Gastrocnemius medialis (tissue), 4 donors: ENCODE data around the gene FAM9A. TPM values are rescaled to one million over a fixed set of nuclear protein-coding genes. Genes with fewer than 3 reads are reported as not detected.

Source experiments
- ATAC-seq, 2 donors: fragments of 150-250 bp; one replicate each; pipeline ENCODE4 v1.9.1; 2016
- DNase-seq, 2 donors: peaks; one replicate each; pipeline ENCODE4 v3.0.0-alpha.2; 2019
- H3K27ac ChIP-seq, 4 donors: fragments of 200-600 bp; sonication (generic); 1 replicate in 1 of 4; 2 replicates in 3 of 4; pipeline ENCODE4 v1.5.1; 2016 to 2018; ENCODE audit warnings: mild to moderate bottlenecking in 2 of 4, moderate library complexity in 1 of 4
- H3K27me3 ChIP-seq, 3 donors: fragments of 200-600 bp; sonication (generic) in 2 of 3; 1 replicate in 1 of 3; 2 replicates in 2 of 3; pipeline versions ENCODE4 v1.5.1 to v1.6.0; 2016 to 2019; ENCODE audit warnings: mild to moderate bottlenecking in 1 of 3, moderate library complexity in 1 of 3
- H3K36me3 ChIP-seq, 2 donors: fragments of 200-600 bp; sonication (generic) in 1 of 2; one replicate each; pipeline ENCODE4 v1.5.1; 2017 to 2018
- H3K4me1 ChIP-seq, 2 donors: fragments of 200-600 bp; sonication (generic) in 1 of 2; one replicate each; pipeline ENCODE4 v1.5.1; 2016 to 2017; ENCODE audit warnings: mild to moderate bottlenecking in 2 of 2
- H3K4me3 ChIP-seq, 4 donors: fragments of 200-600 bp; sonication (generic) in 3 of 4; 1 replicate in 1 of 4; 2 replicates in 3 of 4; pipeline ENCODE4 v1.5.1; 2016 to 2019; ENCODE audit warnings: mild to moderate bottlenecking in 2 of 4
- H3K9me3 ChIP-seq, 3 donors: fragments of 200-600 bp; sonication (generic) in 2 of 3; 1 replicate in 1 of 3; 2 replicates in 2 of 3; pipeline ENCODE4 v1.5.1; 2016 to 2019
- CTCF ChIP-seq, 5 experiments: fragments of 450-650 bp in 3 of 5; fragments of 200-600 bp in 2 of 5; sonication (generic) in 2 of 5; IDR thresholded peaks in 4 of 5; conservative IDR thresholded peaks in 1 of 5; 1 replicate in 4 of 5; 2 replicates in 1 of 5; pipeline ENCODE4 v1.5.1; 2016 to 2019; ENCODE audit warnings: antibody characterized with exemption in 5 of 5, mild to moderate bottlenecking in 3 of 5, moderate library complexity in 3 of 5
- POLR2A ChIP-seq, 2 donors: fragments of 450-650 bp; IDR thresholded peaks; one replicate each; pipeline ENCODE4 v1.6.1; 2017; ENCODE audit warnings: antibody characterized with exemption in 2 of 2, mild to moderate bottlenecking in 2 of 2, moderate library complexity in 2 of 2
- in situ Hi-C, 4 donors: fragments of 200-750 bp; cut with MboI; loops; one replicate each; pipeline versions ENCODE4 v1.15.0 to v1.8.0; 2017; ENCODE audit warnings: low sequenced_read_pairs in 4 of 4
- intact Hi-C: fragments of 100-400 bp; cut with DNase I; formaldehyde crosslinking; loops from one replicate; pipeline ENCODE4 v1.15.1; 2023; ENCODE audit warnings: low total_unique reads
- total RNA-seq, 4 donors: library from RNA; depleted of rRNA; stranded (reverse); fragments of >200 nt; gene quantifications; one replicate each; pipeline versions ENCODE4 v1.1.0 to v1.2.3, GENCODE V29; 2016

FAM9A gene
- not detected for total RNA-seq

- no peaks in the 10 kb centered on the region for H3K9me3 ChIP-seq
- no peaks in the 10 kb centered on the region for H3K4me1 ChIP-seq
- TF ChIP-seq CTCF (IDR thresholded peaks at IDR 0.05 in 4 of 5, conservative IDR thresholded peaks at IDR 0.05 in 1 of 5), result no peak
- TF ChIP-seq POLR2A (IDR thresholded peaks at IDR 0.05), result no peak
- in situ Hi-C loops, result loop anchor here in 1 of 4 donors (25.0 kb wide), 1 partner anchor 911 kb away; no protein-coding TSS in a partner anchor
- DNase-seq (no peak), ATAC-seq (no peak)
- H3K4me3 ChIP-seq, result no peak within 1 kb of the TSS
- no peaks in the 10 kb centered on the region for H3K27me3 ChIP-seq
- H3K36me3 ChIP-seq, result no peaks in the 10 kb centered on the region
- H3K27ac ChIP-seq, result no peak within 1 kb of the TSS
- intact Hi-C loops, result no loop called here
Measured at GRCh38 chrX:8801041-8801599, at the start of gene FAM9A. TSS of gene FAM9A (minus strand) at chrX:8801383. CDS start at chrX:8800171, 1,212 bp downstream.

- Histone ChIP-seq H3K36me3 (no peaks in the 10 kb centered on the region), H3K4me3 (no peak overlapping the region), H3K9me3 (no peaks in the 10 kb centered on the region), H3K27me3 (peaks cover 0 to 4% (median 0%) of the 10 kb centered on the region in 3 donors), H3K4me1 (no peaks in the 10 kb centered on the region), H3K27ac (no peak overlapping the region)
- in situ Hi-C loops, result no loop called here
- DNase-seq (no peak), ATAC-seq (no peak)
- intact Hi-C loops, result no loop called here
- TF ChIP-seq POLR2A (IDR thresholded peaks at IDR 0.05), result no peak
- no peak for TF ChIP-seq CTCF (IDR thresholded peaks at IDR 0.05 in 4 of 5, conservative IDR thresholded peaks at IDR 0.05 in 1 of 5)
Measured at GRCh38 chrX:8850478-8850877, 49.3 kb upstream of the FAM9A start.

DNA sequence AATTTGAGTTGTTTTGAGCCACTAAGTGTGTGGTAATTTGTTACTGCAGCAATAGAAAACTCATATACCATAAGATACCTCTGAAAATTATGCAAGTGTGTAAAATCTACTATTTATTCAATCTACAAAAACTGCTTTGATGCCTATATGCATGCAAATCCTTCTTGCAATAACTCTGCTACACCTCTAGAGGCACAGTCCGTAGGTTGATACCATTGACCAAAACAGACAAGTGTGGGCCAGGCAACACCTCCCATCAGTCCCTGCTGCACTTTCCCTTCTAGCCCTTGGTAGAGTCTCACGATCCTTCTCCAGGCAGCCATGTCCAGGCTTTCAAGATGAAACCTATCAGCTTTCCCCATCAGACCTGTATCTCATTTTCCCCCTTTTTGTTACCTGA lies 48.8 kb upstream of the FAM9A start:
- H3K9me3 ChIP-seq, result no peaks in the 10 kb centered on the region
- peaks cover 0 to 4% (median 0%) of the 10 kb centered on the region in 3 donors for H3K27me3 ChIP-seq
- no peak for TF ChIP-seq CTCF (IDR thresholded peaks at IDR 0.05 in 4 of 5, conservative IDR thresholded peaks at IDR 0.05 in 1 of 5)
- no peak for TF ChIP-seq POLR2A (IDR thresholded peaks at IDR 0.05)
- in situ Hi-C loops (no loop called here), intact Hi-C loops (no loop called here)
- no peak overlapping the region for H3K4me3 ChIP-seq
- ATAC-seq (no peak), DNase-seq (no peak)
- H3K27ac ChIP-seq, result no peak overlapping the region
- H3K36me3 ChIP-seq, result no peaks in the 10 kb centered on the region
- no peaks in the 10 kb centered on the region for H3K4me1 ChIP-seq

GRCh38 chrX:8849458-8849857 lies 48.3 kb upstream of the FAM9A start:
- intact Hi-C loops, result no loop called here
- ATAC-seq (no peak), DNase-seq (no peak)
- Histone ChIP-seq H3K4me1 (no peaks in the 10 kb centered on the region), H3K27me3 (peaks cover 0 to 4% (median 0%) of the 10 kb centered on the region in 3 donors), H3K36me3 (no peaks in the 10 kb centered on the region), H3K9me3 (no peaks in the 10 kb centered on the region), H3K27ac (no peak overlapping the region), H3K4me3 (no peak overlapping the region)
- TF ChIP-seq POLR2A (IDR thresholded peaks at IDR 0.05) (no peak), CTCF (IDR thresholded peaks at IDR 0.05 in 4 of 5, conservative IDR thresholded peaks at IDR 0.05 in 1 of 5) (no peak)
- in situ Hi-C loops, result no loop called here

- in situ Hi-C loops, result no loop called here
- peaks cover 0 to 4% (median 0%) of the 10 kb centered on the region in 3 donors for H3K27me3 ChIP-seq
- TF ChIP-seq CTCF (IDR thresholded peaks at IDR 0.05 in 4 of 5, conservative IDR thresholded peaks at IDR 0.05 in 1 of 5), result no peak
- TF ChIP-seq POLR2A (IDR thresholded peaks at IDR 0.05), result no peak
Measured at GRCh38 chrX:8848911-8849310, 47.7 kb upstream of the FAM9A start.

More at GRCh38 chrX:8848911-8849310, 47.7 kb upstream of the FAM9A start:
- H3K27ac ChIP-seq, result no peak overlapping the region
- no peaks in the 10 kb centered on the region for H3K36me3 ChIP-seq
- no peak overlapping the region for H3K4me3 ChIP-seq
- no peak for ATAC-seq
- no peaks in the 10 kb centered on the region for H3K4me1 ChIP-seq
- no peak for DNase-seq
- H3K9me3 ChIP-seq, result no peaks in the 10 kb centered on the region
- intact Hi-C loops, result no loop called here
